Erythroblast (primary cell): ENCODE data around the gene ZNF215.

ENCODE experiments used
- GATA1 ChIP-seq: IDR thresholded peaks from 2 replicates; pipeline ENCODE4 v1.6.1; 2011; ENCODE audit warnings: low read depth, mild to moderate bottlenecking, control low read depth, low read length, moderate library complexity
- POLR2A ChIP-seq: IDR thresholded peaks from 2 replicates; pipeline ENCODE4 v1.6.1; 2011; ENCODE audit warnings: mild to moderate bottlenecking, low read length

DNA sequence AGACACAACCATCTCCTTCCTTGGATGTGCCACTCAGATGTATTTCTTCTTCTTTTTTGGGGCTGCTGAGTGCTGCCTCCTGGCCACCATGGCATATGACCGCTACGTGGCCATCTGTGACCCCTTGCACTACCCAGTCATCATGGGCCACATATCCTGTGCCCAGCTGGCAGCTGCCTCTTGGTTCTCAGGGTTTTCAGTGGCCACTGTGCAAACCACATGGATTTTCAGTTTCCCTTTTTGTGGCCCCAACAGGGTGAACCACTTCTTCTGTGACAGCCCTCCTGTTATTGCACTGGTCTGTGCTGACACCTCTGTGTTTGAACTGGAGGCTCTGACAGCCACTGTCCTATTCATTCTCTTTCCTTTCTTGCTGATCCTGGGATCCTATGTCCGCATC, 49.3 kb upstream of the ZNF215 start:
- TF ChIP-seq POLR2A (no peak), GATA1 (no peak)
